GM21786 (cell line): ENCODE measurements around the gene SLC4A2.
"Not testable (repeated sequence)": the region's sequence is repeated elsewhere in the genome, so short reads cannot be mapped to it uniquely, and the experiment has no call there.

Source experiments
- ATAC-seq: cut with Tn5 transposase; IDR thresholded peaks from one replicate; pipeline ENCODE4 v1.9.1; 2021; ENCODE audit not compliant: unreplicated experiment

Gene SLC4A2

DNA sequence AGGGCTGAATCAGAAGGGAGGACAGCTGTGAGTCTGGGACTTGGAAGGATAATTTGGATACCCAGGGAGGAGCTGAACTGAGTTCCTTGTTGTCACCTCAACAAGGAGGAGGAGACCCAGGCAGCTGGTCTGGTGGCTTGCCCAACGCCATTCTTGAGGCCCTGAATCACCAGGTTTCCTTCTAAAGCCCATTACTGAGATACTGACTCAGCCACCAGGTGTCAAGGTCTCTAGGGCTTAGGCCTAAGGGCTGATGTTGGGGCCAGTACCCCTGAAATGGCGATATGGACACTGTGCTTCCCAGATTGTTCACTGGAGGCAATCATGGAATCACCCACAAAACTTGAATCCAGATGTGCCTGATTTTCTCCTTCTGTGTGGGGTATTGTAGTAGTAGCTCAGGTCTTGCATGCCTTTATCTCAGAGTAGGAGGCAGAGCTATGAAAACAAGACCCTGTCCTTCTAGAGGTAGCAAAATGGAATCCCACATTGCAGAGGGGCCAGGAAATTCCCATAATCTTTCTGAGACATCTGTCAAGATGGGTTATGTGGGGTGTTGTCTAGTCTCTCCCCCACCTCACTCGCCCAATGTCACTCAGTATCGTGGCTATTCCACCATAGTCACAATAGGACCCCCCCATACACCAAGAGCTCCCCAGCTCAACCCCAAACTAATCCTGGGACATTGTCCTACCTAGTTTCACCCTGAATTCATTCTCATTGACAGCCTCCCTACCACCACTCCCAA lies 33.3 kb upstream of the SLC4A2 start:
- no peak for ATAC-seq

DNA sequence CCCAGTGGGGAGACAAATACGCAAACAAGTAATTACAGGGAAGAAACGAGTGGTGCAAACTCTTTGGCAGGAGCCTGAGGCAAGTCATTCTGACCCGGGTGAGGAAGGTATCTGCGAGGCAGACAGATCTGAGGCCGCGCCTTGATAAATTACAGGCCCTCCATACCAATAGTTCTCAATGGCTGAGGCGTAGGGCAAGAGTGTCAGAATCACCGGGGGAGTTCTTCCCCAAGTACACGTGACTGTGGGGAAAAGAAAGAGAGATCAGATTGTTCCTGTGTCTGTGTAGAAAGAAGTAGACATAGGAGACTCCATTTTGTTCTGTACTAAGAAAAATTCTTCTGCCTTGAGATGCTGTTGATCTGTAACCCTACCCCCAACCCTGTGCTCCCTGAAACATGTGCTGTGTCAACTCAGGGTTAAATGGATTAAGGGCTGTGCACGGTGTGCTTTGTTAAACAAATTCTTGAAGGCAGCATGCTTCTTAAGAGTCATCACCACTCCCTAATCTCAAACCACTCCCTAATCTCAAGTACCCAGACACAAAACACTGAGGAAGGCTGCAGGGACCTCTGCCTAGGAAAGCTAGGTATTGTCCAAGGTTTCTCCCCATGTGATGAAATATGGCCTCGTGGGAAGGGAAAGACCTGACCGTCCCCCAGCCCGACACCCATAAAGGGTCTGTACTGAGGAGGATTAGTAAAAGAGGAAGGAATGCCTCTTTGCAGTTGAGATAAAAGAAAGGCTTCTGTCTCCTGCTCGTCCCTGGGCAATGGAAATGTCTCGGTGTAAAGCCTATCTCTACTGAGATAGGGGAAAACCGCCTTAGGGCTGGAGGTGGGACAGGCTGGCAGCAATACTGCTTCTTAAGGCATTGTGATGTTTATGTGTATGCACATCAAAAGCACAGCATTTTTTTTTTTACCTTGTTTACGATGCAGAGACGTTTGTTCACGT lies 32.3 kb upstream of the SLC4A2 start:
- ATAC-seq = not testable (repeated sequence)

- ATAC-seq = not testable (repeated sequence)
Measured at GRCh38 chr7:151027728-151028130, 31.7 kb upstream of the SLC4A2 start.

GRCh38 chr7:151028131-151028947 lies 31.1 kb upstream of the SLC4A2 start, which contains the start of gene ABCB8:
Gene ABCB8 (plus strand): TSS chr7:151028450. CDS start chr7:151028516, 66 bp downstream.
- peak; percentile 97 for ATAC-seq

GRCh38 chr7:151028948-151029501 lies 30.4 kb upstream of the SLC4A2 start:
- no peak for ATAC-seq

DNA sequence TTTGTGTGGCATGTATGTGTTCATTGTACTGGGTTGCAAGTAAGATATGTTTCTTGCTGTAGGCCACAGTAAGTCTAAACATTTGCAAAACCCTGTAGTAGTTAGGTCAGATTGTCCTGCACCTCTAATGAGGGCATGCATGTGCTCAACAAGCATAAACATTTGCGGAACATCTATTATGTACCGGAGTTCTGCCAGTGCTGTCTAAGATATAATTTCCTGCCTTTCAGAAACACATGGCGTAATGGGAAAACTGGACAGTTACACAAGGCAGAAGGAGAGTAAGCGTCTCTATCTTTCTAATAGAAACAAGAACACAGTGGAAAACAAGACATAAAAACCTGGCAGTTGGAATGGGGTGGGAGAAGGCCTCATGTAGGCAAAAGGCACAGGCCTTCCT lies 28.4 kb upstream of the SLC4A2 start:
- no peak for ATAC-seq

GRCh38 chr7:151032936-151033863 lies 26.2 kb upstream of the SLC4A2 start:
- no peak for ATAC-seq

- ATAC-seq = no peak
Measured at GRCh38 chr7:151033864-151034249, 25.5 kb upstream of the SLC4A2 start.

DNA sequence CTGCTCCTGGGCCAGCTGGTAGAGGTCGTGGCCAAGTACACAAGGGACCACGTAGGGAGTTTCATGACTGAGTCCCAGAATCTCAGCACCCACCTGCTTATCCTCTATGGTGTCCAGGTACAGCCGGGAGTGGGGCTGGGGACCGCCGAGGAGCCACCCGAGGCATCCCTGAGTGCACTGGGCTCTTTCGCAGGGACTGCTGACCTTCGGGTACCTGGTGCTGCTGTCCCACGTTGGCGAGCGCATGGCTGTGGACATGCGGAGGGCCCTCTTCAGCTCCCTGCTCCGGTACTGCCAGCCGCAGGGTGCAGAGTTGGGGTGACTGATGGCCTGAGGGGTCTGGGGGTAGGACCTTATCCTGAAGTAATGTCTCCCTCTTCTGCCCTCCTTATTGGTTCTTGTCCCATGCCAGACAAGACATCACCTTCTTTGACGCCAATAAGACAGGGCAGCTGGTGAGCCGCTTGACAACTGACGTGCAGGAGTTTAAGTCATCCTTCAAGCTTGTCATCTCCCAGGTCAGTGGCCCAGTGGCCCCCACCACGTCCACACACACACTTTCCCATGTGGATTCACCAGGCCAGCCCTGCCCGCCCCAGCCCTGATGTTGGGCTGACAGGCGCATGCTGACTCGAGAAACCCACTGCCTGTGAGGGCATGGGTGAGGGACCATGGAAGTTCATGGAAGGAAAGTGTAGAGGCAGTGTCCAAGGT lies 24.9 kb upstream of the SLC4A2 start:
- ATAC-seq = no peak

DNA sequence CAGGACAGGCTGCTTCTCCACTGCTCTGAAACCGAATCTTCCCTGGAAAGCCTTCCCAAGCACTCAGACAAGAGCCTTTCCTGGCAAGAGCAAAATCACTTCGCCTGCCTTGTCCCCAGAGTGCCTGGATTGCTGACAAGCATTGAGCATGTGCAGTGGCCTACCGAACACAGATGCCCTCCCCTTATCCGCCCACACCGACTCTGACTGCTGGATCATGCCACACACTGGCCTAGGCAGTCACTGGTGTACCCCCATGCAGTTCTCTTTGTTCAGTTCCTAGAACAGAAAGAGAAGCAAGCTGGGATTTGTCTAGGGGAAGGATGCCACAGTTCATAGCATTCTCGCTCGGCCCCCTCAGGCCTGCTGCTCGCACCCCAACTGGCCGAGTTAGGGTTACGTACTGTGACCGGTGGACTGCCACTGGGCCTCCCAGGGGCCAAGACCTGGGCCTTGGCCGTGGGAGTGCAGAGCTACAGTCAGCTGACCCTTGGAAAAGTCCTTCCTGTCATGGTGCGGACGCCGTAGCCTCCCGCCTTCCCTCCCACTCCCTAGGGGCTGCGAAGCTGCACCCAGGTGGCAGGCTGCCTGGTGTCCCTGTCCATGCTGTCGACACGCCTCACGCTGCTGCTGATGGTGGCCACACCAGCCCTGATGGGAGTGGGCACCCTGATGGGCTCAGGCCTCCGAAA lies 24.2 kb upstream of the SLC4A2 start:
- ATAC-seq = no peak

- no peak for ATAC-seq
Measured at GRCh38 chr7:151035902-151036301, 23.5 kb upstream of the SLC4A2 start.

DNA sequence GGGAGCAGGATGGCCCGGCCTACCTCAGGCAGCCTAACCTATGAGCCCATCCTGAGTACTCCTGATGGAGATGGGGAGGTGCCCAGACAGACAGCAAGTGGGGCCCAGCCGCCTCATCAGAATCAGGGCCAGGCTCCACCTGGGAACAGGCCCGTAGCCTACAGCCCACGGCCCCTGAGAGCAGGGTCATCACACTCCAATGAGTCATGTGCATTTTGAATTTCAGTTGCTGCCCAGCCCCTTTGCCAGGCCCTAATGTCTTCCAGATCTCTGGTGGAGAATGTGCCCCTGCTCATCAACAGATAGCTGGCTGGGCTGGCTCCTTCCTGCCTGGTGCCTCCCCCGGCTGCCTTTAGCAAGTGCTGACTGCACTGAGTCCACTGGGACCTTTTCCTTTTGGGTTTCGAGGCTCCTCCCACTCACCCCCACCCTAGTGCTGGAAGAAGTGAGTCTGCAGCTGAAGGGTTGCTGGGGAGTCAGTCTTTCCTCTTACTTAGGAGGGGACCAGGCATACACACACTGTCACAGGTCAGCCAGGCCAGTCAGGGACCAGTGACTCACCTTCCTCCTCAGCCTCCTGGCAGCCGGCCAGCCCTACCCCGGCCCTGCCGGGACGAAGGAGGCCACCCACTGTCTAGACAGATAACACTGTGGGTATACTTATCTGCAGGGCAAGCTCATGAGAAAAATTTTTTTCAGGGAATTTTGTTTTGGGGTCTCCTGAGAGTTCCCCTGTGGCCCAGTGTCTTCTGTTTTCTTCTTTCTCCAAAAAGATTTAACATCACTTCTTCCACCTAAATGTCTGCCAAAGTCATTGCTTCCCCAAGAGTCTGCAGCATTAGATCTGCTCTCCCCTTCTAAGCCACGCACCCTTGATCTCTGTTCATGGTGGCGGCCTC lies 20.2 kb upstream of the SLC4A2 start:
- ATAC-seq = peak; percentile 61

DNA sequence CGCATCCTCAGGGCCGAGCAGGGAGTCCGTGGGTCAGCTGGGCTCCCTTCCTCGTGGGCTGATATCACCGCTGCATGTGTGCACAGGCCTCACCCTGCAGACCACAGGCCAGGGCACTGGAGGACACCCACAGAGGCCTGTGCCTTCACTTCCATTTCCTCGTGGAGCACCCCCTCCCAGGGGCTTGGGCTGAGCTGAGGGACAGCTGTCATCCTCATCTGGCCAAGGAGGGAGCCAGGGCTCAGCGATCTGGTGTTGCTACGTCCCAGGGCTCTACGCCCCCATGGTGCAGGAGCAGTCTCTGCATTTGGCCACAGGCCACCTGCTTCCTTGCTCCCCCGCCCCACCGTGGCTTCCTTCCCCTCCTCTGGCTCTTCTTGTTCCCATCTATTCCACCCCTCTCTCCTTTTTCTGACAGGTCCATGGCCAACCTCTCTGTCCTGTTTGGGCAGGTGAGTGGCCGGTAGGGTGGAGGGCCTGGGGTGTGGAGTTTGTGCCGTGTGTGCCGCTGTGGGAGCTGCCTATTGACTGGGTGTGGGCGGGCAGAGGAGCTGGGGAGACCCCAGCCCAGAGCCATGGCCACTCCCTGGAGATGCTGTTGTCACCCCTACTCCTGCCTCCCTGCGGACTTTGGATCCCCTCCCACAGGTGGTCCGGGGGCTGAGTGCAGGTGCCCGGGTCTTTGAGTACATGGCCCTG lies 19.4 kb upstream of the SLC4A2 start:
- no peak for ATAC-seq

DNA sequence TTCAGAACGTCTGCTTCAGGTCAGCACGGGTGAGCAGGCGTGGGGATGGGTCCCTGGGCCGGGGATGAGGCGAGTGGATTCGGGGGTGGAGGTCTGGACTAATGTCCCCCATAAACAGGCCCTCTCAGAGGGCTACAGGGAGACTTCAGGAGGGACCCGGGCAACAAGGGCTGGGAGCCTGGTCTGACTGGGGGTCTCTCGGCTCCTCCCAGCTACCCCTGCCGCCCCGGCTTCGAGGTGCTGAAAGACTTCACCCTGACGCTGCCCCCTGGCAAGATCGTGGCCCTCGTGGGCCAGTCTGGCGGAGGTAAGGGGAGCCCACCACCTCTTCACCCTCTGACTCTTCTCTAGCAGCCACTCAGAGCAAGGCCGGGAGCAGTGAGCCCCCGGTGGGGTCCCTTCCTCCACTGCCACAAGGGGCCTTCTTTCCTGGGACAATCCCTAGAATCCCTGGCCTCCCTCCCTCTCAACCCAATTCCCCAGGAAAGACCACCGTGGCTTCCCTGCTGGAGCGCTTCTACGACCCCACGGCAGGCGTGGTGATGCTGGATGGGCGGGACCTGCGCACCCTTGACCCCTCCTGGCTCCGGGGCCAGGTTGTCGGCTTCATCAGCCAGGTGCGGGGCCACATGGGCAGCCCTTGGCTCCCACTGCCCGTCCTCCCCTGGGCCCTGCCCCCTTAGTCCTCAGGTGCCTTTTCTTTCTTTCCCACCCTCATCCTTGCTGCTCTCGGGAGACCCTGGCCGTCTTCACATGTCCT lies 18.6 kb upstream of the SLC4A2 start:
- ATAC-seq = no peak

GRCh38 chr7:151043449-151043848 lies 15.9 kb upstream of the SLC4A2 start:
- not testable (repeated sequence) for ATAC-seq

DNA sequence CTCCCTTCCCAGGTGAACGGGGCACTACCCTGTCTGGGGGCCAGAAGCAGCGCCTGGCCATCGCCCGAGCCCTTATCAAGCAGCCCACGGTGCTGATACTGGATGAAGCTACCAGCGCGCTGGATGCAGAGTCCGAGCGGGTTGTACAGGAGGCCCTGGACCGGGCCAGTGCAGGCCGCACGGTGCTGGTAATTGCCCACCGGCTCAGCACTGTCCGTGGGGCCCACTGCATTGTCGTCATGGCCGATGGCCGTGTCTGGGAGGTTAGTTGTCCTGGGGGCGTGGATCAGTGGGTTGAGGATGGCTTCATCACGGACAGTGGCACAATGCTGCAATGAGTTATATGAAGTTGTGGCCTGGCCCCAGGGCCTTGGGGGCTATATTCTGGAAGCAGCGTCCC lies 15.4 kb upstream of the SLC4A2 start:
- no peak for ATAC-seq
